HG02571 (cell line): ENCODE data around the gene UBAC2.

Source experiments
- ATAC-seq: cut with Tn5 transposase; IDR thresholded peaks from one replicate; pipeline ENCODE4 v1.9.1; 2021; ENCODE audit warnings: mild to moderate bottlenecking, moderate library complexity; ENCODE audit not compliant: unreplicated experiment

UBAC2 gene

DNA sequence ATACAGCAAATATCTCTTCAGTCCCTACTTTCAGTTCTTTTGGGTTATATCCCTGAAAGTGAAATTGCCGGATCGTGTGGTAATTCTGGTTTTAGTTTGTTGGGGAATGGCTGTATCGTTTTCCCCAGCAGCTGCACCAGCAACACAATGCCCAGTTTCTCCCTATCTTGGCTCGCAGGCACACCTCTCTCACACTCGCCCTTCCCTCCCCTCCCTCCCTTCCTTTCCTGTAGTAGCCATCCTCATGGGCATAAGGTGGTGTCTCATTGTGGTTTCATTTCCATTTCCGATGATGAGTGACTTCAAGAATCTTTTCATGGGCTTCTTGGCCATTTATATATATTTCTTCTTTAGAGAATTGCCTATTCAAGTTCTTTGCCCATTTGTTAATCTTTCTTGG is 66.2 kb downstream of the UBAC2 start:
- ATAC-seq = no peak

DNA sequence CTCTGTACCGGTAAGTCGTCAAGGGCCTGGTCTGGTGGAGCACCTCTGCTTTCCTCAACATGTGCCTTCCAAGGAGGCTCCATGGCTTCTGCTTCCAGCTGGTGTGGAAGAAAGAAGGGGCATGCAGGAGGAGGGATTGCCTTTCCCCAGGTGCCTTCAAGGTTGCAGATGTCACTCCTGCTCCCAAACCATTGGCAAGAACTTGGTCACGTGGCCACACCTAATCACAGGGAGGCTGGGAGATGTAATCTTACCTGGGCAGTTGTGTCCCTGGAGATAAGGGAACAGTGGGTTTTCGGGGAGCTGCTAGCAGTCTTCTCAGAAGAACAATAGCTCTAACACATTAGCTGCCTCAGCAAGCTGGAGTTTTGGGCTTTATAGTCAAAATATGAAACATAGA is 67.3 kb downstream of the UBAC2 start:
- no peak for ATAC-seq

DNA sequence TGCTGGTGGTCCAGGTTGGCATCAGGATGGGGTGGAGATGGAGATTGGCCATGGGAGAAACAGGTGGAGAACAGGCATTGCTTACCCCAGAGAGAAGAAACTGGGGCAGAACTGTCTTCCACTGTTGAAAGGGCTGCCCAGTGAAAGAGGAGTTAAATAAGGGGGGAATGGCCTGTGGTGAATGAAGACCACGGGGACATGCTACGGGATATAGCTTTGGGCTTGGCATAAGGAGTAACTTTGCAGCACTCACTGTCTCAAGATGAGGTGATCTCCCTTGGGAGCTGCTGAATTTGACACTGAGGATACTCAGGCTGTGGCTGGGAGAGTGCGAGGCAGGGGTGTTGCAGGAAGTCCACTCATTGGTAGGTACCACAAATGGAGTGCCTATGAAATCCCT is 68.2 kb downstream of the UBAC2 start:
- no peak for ATAC-seq

DNA sequence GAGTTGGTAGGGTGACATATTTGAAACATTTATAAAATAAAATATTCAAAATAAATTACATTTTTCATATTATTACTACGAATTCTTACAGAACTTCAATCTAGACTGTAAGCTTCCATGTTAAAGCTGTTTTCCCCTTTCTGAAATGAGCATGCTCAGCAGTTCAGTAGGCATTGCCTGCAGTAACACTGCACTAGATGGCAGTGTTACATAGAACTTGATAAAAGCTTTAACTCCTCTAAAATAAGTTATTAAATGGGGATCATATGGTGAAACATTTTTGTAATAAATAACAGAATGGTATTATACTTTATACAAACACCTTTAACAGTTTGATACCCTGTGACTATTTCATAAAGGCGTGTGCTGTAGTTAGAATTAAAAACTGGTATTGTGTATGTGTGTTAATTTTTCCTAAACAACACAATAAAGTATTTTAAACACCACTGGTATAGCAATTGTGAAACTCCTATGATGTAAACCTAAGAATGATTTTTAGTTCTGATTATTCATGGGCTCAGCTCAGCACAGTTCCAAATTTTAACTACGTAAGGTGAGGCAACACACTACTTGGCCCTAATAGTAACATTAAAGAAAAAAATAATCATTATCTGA is 69.1 kb downstream of the UBAC2 start:
- no peak for ATAC-seq

DNA sequence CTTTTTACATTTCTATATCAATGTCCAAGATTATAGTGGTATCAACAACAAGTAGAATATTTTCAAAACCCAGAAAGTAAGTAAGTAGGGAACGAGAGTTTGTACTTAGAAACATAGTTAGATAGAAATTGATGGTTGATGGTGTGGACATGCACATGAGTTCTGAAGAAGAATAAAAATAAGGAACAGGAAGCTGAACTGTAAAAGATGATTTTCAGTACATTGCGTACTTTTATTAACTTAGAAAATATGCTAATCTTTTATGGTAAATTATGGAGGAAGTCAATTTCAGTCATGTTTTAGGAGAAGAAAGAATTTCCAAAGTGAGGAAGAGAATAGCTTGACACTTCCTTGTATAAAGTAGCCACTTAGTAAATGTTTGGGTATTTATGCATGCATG is 69.9 kb downstream of the UBAC2 start:
- ATAC-seq = no peak

DNA sequence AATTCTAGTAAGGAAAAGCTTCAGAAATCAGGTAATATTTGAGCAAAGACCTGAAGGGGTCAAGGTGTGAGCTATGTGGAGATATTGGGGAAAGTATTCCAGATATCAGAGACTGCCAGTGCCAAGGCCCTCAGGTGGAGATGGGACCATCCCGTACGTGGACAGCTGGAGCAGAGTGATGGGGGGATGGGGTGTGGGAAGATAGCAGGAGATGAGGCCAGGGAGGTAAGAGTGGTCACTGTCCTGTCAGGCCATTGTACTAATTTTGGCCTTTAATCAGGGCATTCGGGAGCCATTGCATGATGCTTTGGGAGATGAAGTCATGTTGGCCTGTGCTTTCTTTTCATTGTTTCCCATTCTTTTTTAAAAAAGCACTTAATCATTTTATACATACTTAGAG is 70.6 kb downstream of the UBAC2 start:
- ATAC-seq = no peak

DNA sequence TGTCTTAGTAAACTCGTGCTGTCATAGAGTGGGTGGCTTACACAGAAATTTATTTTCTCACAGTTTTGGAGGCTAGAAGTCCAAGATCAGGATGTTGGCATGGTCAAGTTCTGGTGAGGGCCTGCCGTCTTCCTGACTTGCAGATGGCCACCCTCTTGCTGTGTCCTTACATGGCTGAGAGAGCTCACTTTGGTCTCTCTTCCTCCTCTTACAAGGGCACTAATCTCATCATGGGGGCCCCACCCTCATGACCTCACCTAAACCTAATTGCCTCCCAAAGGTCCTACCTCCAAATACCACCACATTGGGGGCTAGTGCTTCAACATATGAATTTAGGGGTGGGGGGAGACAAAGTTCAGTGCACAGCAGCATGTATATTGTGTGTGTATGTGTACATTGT is 71.8 kb downstream of the UBAC2 start:
- ATAC-seq = no peak

DNA sequence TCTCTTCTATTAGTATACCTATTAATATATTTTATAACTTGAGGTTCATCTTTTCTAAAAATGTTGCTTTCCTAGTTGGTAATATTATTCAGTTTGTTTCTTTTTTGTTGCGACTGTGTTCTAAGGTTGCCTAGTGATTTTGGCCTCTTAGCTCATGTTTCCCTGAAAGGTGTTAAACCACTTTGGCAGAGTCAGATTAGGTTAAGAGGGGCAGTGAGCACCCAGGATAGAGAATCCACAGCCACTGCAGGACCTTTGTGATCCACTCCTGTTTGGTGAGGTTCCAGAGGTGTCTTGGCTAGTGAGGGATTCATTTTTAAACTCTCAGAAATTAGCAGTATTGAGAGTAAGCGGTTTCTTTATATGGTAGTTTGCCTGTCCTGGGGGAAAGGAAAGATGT is 72.5 kb downstream of the UBAC2 start:
- no peak for ATAC-seq

DNA sequence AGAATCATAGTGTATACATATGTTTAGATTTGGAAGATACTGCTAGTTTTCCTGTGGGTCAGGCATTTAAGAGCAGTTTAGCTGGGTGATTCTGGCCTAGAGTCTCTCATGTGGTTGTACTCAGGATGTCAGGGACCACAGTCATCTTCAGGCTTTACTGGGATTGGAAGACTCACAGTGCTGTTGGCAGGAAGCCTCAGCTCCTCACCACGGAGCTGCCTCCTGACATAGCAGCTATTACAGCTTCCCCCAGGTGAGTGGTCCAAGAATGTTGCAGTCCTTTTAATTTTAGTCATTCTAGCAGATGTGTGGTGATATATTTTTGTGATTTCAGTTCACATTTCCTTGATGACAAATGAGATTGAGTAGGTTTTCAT is 74.4 kb downstream of the UBAC2 start:
- ATAC-seq = no peak

DNA sequence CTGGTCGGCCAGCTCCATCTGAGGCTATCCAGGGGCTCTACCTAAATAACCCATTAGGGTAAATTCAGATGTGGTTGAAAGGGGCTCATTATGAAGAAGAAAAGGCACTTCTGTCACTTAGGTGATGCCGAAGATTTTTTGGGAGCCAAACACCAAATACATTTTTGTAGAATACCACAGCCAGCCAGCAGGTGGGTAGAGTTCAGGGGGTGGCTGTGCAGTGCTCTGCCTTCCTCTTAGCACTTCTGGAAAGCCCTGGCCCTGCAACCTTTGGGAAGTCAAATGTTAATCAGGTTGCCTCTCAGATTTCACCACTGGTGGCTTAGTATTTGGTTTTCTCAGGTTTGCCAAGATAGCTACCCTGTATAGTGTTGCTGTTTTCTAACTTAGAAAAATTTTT is 76.1 kb downstream of the UBAC2 start:
- ATAC-seq = no peak

DNA sequence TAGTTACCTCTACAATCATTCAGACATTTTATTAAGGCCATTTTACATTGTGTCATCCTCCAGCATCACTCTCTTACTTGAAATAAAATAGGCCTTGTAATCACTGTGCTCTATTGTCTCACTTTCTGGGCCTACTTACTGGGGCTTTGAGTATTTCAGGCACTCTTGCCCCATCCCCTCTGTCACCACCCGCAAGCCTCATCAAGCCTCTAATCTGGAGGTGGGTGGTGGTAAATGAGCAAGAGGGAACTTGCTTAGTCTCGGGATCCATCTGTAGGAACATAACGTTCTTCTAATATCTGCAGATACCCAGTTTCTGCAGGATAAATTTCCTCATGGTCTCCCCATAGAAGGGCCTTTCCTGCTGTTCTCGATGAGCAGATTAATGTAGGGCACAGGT is 77.0 kb downstream of the UBAC2 start:
- ATAC-seq = no peak

DNA sequence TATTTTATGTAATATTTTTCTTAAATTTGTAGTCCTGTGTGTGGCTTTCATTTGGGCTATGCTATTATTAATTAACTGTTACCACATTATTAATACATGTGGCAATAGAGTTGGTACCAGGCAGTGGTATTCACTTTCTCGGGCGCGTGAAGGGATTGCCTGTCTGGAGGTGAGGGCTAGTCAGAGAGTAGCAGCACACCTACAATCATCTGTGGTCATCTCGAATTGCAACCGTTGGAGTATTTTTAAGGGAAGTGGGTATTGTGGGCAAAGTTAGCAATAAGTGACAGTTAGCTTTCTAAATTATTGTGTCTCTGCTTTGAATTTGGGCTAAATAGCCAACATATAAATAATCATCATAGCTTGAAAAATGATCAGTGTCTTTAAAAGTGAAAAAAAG is 77.5 kb downstream of the UBAC2 start:
- no peak for ATAC-seq

DNA sequence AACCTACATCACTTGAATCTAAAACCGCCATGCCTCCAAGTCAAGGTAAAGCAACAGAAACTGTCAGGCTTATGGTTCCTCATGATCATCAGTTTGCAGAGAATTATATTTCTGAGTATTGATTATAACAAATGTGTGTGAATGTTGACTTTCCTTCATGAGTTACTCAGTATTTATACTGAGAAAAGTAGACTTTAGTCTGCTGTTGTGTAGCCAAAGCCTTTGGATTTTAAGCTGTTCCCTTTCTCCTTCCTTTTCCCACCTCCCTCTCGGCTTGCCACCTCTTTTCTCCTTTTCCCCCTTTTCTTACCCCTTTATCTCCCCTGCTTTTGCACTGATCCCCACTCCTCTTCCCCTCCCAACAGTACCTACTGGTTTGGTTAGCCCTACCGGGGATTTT is 78.2 kb downstream of the UBAC2 start:
- no peak for ATAC-seq

DNA sequence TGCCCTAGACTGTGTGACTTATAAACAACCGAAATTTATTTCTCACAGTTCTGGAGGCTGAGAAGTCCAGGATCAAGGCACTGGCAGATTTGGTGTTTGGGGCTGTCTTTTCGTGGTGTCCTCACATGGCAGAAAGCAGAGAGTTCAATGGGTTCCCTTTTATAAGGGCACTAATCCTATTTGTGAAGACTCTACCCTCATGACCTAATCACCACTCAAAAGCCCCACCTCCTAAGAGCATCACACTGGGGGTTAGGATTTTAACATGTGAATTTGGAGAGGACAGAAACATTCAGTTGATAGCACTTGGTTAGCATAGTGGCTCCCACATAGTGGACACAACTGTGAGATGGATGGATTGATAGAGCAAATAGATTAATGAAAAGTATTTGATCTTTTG is 79.0 kb downstream of the UBAC2 start:
- ATAC-seq = no peak

DNA sequence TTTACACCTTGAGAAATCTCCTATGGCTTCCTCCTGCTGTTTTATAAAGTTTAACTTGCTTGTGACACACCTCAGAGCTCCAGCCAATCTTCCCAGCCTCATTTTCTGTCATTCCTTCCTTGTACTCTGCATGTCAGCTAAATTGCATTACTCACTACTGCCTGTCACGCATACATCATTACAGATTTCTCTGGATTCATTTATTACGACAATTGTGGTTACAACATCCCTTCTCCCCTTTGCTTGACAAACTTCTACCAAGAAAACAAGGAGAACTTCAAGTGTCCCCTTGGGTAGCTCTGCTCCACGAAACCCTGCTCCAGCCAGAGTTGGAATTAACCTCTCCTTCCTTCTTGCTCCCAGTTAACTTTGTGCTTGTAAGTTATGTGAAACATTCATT is 79.5 kb downstream of the UBAC2 start:
- ATAC-seq = no peak

DNA sequence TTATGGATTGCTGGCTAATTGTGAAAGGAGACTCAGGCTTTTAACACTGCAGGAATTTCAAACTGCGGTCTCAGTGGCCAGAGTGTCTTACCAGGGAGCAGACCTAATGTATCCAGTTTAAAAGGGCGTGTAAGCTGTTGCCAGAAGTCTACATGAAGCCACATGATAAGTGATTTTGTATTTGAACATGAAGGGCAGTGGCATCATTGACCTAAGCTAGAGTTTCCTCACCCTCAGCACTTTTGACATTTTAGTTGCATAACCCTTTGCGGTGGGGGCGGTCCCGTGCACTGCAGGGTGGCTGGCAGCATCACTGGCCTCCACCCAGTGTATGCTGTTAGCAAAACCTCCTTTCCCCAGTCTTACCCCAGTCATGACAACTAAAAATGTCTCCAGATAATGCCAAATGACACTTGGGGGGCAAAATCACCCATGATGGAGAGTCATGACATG is 81.2 kb downstream of the UBAC2 start:
- ATAC-seq = peak; percentile 75

DNA sequence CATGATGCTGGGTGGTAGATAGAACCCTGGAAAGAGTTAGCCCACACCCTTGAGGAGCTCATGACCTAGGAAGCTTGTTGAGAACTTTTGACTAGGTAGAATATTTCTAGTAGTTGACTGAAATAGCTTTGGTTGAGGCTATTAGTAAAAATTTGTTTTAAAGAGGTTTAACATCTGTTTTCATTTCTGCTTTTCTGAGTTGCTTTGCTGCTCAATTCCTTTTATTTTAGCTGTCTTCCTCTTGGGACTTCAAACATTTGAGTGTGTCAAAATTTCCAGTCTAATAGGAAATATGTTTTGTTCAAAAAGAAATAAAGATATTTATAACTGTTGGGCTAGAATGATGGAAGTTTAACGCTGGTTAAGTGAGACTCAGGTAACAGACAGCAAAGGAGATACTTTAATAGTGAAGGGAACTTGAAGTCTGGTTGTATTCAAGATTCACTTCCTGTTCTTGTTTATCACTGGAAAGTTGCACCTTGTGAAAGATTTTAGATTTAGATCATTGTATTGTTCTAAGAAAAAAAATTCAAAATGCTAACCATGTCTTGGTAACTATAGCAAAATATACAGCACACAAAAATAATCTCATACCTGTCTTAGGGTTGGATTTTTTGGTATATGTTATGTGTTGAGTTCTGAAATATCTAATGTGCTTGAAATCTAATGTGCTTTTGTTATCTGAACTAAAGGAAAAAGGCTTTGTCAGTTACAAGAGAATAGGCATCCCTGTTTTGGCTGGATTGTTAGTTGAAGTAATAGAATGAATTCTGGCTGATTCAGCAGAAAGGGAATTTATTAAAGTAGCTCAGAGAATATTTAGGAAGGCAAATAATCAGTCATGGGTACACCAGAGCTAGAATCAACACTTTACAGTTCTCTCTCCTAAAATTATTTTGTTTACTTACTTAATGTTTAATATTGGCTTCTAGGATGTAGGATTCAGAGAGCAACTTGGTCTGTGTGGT is 81.9 kb downstream of the UBAC2 start:
- ATAC-seq = peak; percentile 66

DNA sequence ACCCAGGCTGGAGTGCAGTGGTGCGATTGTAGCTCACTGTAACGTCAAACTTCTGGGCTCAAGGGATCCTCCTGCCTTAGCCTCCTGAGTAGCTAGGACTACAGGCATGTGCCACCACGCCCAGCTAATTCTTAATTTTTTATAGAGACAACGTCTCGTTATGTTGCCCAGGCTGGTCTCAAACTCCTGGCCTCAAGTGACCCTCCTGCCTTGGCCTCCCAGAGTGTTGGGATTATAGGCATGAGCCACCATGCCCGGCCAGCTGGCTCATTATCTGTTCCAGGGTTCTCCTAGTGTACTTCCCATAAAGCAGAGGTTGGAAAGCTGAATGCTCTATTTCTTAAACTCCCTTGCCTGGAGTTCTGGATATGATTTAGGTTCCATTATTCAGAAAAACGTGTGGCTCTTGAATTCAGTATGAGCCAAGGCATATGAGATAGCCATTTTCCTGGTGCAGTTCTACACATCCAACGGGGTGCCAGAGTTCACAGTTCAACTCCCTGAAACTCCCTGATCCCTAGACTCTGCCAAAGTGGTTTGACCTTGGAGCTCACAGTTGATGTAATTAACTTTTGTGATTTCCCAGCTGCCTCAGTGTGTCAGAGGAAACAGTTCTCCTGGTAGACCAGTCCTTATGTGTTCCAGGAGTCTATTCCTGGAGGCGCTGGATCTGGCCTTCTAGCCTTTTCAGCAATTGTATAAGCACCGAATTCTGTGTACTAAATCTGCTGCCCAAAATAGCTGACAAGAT is 85.0 kb downstream of the UBAC2 start:
- ATAC-seq = no peak

DNA sequence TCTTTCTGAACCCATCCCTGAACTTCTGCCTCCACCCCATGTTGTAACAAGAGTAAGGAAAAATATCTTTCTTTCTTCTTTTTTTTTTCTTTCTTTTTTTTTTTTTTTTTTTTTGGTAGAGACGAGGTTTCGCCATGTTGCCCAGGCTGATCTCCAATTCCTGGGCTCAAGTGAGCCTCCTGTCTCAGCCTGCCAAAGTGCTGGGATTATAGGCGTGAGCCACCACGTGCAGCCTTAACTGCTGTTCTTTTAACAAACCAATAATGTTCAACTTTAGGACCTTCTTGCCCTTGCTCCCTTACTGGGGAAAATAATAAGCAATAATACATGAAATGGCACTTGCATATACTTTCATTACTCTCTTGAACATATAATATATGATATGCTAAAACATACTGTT is 86.9 kb downstream of the UBAC2 start:
- no peak for ATAC-seq

DNA sequence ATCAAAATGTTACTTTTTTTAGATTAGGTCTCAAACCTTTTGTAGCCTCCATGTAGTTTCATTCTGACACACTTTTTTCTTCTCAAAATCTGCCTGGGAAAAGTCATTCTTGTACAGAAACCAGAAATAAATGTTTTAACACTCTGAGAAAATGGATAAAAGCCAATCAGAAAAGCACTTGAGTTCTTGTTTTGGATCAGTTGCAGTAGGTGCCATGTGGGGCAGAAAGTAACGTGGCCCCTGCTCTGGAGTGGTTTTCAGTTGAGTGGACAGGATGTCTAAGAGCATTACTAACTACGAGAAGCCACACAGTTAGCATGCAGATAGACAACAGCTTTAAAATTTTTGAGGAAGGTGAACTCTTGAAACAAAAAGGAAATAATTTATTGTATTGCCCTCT is 87.4 kb downstream of the UBAC2 start:
- peak; percentile 78 for ATAC-seq

DNA sequence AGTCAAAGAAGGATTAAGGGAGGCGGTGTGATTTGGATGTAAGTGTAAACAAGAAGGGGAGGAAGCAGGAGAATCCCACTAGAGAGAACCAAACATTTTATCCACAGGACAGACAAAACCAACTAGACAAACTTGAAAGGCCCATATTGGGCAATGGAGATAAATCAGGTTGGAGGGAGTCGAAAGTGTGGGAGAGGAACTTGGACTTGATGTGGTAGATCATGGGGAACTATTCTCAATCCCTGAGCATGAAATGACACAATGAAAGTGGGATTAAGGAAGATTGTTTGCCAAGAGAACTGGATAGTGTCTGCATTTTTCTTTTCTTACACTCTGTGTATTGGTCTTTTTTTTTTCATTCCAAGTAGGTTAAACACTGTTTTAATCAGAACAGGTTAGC is 88.6 kb downstream of the UBAC2 start:
- ATAC-seq = no peak
